HG03521 (cell line): ENCODE results near the gene APLN.

Experiments
- ATAC-seq: cut with Tn5 transposase; IDR thresholded peaks from one replicate; pipeline ENCODE4 v1.9.1; 2021; ENCODE audit warnings: mild to moderate bottlenecking, moderate library complexity; ENCODE audit not compliant: unreplicated experiment

Gene APLN

DNA sequence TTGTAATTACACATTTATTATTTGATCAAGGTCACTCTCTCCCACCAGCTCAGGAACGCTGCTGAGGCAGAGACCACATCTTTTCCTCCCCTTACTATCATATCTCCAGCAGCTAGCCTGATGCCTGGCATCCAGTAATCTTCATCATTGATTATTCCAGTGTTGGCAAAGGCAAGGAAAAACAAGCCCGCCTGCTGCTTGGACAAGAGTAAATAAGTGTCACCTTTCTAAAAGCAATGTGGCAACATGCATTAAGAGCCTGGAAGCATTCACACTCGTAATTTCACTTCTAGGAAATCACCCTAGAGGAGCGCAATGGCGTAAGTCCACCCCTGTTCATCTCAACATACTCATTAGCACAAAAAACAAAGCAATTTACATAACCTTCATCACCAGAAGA is 54.8 kb downstream of the APLN start:
- ATAC-seq: no peak

GRCh38 chrX:129599499-129599898 is 55.3 kb downstream of the APLN start:
- no peak for ATAC-seq

- no peak for ATAC-seq
Observed at GRCh38 chrX:129597905-129598304, 56.9 kb downstream of the APLN start.

DNA sequence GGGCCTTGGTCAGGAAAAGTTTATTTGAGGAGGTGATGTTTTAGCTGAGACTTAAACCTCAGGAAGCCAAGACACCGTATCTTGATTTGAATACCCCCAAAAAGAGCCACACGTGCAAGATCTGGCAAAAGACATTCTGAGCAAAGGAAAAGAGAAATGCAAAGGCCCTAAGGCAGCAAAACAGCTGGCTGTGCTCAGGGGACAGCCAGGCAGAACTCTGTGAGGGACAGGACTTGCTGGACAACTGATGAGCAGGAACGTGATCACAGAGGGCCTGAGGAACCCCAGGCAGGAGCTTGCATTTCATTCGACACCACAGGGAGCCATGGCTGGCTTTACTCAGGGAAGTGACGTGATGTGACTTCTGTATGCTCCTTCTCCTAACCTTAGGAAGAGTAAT is 58.7 kb downstream of the APLN start:
- ATAC-seq: no peak
